ENCODE measurements around the gene COPZ2.

- peak; percentile 86 for TF ChIP-seq CTCF (IDR thresholded peaks at IDR 0.05)
- TF ChIP-seq EZH2phosphoT487 (IDR thresholded peaks at IDR 0.05) = no peak
- TF ChIP-seq EZH2 (IDR thresholded peaks at IDR 0.05) = peak; percentile 12
Observed at GRCh38 chr17:48026502-48027321, 10.9 kb downstream of the COPZ2 start.
